NCI-H2196 treated with DMSO at 0.1 percent for 48 hours (cell line): ENCODE measurements around the gene PRPF39.
"Not testable (repeated sequence)": the region's sequence is repeated elsewhere in the genome, so short reads cannot be mapped to it uniquely, and the experiment has no call there.

Experiments
- DNase-seq: peaks from one replicate; lab custom pipeline; 2025; ENCODE audit not compliant: unreplicated experiment; lab: John Stamatoyannopoulos, UW

PRPF39 gene

DNA sequence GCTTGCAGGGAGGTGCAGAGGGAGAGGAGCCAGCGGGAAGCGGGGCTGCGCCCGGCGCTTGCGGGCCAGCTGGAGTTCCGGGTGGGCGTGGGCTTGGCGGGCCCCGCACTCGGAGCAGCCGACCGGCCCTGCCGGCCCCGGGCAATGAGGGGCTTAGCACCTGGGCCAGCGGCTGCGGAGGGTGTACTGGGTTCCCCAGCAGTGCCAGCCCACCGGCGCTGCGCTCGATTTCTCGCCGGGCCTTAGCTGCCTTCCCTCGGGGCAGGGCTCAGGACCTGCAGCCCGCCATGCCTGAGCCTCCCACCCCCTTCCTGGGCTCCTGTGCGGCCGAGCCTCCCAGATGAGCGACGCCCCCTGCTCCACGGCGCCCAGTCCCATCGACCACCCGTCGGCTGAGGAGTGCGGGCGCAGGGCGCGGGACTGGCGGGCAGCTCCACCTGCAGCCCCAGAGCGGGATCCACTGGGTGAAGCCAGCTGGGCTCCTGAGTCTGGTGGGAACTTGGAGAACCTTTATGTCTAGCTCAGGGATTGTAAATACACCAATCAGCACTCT is 3.4 kb upstream of the PRPF39 start:
- DNase-seq = not testable (repeated sequence)

DNA sequence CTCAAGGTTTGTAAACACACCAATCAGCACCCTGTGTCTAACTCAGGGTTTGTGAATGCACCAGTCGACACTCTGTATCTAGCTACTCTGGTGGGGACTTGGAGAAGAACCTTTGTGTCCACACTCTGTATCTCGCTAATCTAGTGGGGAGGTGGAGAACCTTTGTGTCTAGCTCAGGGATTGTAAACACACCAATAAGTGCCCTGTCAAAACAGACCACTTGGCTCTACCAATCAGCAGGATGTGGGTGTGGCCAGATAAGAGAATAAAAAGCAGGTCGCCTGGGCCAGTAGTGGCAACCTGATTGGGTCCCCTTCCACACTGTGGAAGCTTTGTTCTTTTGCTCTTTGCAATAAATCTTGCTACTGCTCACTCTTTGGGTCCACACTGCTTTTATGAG is 2.8 kb upstream of the PRPF39 start:
- DNase-seq = not testable (repeated sequence)

DNA sequence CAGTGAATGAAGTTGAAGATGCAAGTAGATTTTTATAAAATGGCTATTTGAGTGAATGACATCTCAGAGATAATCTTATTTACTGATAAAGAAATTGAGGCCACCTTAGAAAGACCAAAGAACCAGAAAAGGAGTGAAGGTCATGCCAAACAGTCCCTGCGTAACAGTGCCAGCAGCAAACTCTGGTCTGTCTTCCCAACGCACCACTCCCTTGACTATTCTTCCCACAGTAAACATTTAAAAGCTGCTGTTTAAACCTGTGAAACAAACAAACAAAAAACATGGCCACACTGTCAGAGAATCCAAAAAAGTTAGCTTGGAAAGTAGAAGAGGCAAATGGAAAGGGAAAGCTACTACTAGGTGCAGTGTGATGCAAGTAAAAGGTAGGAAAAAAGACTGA is 1.5 kb upstream of the PRPF39 start:
- DNase-seq = no peak

DNA sequence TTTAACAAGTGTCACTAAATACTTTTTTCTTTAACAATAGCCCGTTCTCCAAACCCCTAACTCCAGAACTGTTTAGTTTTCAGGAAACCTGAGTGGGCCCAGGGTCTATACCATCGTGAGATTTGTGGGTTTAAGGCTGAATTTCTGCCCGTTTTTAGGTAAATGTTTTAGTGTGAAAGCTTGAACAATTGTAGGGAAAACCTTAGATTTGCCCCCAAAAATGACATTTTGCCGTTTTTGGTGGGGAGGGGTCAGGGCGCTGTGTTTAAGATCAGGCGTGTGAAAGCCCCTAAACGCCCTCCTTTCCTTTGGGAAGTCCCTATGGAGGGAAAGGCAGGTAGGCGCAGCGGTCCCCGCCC is 320 bp upstream of the PRPF39 start:
- DNase-seq = no peak

DNA sequence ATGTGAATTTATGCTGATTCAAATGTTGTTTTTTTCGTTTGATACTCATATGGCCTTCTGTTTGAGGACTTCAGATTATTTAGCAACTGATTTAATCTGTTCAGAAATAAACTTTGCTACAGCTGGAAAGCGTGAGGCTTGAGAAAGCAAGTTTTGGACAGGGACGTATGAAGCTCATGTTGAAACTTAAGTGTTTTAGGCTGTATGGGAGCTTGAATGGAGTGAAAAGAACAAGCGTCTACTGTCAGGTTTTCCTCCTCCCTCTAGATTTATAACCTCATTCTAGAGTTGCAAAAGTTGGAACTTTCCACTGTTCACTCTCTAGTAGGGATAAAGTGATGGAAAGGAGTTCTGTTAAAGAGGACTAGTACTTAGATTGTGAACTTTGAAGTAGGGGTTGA is 1.0 kb downstream of the PRPF39 start:
- DNase-seq = no peak

DNA sequence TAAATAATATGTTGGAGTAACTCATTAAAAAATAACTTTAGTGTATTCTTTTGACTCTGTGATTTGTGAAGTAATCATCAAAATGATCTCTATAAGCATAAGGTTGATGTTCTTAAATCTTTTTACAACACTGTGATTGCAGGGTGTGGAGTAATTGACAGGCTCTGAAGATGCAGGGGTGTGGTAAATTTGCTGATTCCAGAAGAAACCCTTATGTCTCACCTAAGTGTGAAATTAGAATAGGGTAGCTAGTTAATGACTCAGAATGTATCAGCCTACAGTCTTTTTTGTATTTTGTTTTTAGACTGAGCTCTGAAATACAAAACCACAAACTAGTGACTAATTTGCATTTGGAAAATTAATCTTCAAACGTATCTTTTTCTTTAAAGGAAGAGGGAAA is 5.9 kb downstream of the PRPF39 start:
- no peak for DNase-seq

DNA sequence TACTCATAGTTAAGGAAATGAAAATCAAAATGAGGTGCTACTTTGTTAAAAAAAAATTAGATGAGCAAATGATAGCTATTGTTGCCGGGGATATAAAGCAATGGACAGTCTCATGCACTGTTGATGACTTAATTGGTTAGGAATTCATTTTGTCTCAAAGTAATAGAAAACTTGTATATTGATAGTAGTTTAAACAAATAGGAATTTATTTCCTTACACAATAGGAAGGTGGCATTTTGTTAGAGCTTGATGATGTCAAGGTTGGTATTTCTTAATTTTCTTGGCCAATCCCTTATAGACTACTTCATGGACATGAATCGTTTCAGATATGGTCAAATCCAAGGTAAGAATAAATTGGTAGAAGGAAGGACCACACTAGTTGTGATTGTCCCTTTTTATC is 7.8 kb downstream of the PRPF39 start:
- DNase-seq = no peak

DNA sequence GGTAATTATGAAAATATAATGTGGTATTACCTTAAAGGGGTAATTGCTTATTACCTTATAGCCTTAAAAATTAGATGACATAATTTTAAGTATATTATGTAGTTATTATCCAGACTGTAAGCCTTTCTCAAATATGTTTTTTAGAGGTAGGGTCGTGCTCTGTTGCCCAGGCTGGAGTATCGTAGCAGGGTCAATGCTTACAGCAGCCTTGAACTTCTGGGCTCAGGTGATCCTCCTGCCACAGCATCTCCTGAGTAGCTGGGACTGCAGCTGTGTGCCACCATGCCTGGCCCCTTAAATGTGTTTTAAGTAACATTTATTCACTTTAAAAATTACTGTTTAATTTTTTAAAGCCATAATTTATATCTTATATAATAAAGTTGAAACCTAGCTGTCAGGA is 10.4 kb downstream of the PRPF39 start:
- no peak for DNase-seq

DNA sequence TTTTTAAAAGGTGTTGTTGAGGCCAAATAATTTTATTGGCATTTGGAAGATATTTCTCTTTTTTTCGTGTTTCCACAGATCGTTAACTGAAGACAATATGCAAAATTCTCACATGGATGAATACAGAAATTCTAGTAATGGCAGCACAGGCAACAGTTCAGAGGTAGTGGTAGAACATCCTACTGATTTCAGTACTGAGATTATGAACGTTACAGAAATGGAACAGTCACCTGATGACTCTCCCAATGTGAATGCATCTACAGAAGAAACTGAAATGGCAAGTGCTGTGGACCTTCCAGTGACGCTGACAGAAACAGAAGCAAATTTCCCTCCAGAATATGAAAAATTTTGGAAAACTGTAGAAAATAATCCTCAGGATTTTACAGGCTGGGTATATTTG is 11.2 kb downstream of the PRPF39 start:
- no peak for DNase-seq

DNA sequence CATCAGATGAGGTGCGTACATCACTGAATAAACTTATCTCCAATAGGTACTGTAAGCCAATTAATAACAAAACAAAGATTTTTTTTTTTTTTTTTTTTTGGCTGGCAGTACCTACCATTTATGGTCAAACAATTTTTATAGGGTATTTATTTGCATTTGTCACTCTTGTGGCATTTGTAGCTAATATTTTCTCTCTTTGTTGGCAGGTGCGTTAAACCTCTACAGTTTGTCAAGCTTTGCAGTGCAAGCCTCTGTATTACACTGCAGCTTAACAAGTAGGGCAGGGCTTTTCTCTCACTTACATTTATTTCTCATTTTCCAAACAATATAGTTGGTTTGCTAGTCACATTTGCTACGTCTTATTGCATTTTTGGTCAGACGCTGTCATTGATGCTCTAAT is 12.3 kb downstream of the PRPF39 start:
- DNase-seq = no peak

DNA sequence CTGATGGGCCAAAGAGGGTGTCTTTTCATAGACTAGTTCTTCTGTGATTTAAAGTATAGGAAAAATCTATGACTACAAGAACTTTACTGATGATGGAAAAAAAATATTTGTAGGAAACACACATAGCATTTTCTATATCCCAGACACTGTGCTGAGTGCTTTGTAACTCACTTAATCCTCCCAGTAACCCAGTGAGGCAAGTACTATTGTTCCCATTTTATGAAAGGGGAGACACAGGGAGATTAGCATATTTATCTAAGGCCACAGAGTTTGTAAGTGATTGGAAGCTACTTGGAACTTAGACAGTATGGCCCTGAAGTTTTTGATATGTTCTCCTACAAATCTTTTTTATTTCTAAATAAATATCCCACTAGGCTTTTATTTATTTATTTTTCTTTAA is 19.9 kb downstream of the PRPF39 start:
- DNase-seq = no peak

DNA sequence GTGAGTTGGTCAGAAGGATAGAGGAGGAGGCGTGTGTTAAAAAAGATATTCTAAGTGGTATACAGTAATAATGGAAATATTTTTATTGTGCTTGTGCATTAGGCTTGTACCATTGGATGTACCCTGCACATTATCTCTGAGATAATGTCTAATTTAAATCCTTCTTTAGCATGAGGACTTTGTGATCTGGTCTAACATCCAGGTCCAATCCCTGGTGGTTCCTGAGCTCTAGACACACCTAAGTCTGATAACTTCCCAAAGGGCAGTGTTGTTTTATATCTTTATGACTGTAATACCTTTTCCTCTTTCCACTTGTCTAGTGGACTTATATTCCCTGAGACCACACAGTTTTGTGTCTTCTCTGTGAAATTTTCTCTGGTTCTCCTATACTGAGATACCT is 20.6 kb downstream of the PRPF39 start:
- no peak for DNase-seq

DNA sequence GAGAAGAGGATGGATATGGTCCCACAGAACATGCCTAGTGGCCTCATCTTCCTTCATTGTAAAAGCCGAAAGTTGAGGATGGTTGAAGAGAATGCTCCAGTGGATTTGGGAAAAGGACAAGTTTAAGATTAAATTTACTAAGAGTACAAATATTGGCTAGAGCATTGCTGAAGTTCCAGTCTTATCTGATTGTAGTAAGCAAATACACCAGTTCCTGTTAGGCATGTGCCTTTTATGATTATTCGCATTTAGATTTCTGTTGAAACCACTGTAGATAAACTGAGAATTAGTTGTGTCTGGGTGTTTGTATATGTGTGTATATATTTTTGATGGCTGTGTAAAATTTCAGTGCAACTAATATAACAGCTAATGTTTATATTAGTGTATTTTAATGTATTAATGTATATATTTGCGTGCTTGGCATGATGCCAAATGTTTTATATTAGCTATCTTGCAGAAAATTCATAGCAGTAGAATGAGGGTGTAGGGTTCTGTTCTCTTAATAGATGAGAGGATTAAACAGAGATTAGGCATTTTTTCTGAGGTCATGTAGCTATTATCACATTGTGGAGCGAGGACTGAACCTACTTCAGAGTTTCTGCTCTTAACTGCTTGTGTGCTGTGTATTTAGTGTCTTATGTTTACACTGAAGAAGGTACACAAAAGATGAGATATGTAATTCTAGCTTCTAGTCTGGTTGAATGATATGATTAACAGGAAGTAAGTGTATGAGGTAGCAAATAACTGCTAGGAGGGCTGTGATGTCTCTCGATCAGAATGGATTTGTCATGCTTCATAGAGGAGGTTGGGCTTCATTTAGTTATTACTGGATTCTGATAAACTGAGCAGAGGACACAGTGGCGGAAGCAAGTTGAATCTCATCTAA is 29.2 kb downstream of the PRPF39 start:
- DNase-seq = peak; percentile 77

DNA sequence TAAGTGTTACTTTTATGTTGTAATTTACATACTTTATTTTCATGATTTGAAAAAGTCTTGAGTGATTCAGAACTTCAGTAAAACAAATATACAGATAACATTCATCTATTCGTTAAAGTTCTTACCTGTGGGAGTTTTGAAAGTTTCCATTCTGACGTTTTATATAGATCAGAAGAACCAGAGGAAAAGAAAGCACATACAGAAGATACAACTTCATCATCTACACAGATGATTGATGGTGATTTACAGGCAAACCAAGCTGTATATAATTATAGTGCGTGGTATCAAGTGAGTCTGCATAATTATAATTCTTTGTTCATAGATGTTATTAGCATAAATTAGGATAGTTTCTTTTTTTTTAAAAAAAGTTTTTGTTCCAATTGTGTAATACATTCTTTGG is 30.4 kb downstream of the PRPF39 start:
- no peak for DNase-seq

DNA sequence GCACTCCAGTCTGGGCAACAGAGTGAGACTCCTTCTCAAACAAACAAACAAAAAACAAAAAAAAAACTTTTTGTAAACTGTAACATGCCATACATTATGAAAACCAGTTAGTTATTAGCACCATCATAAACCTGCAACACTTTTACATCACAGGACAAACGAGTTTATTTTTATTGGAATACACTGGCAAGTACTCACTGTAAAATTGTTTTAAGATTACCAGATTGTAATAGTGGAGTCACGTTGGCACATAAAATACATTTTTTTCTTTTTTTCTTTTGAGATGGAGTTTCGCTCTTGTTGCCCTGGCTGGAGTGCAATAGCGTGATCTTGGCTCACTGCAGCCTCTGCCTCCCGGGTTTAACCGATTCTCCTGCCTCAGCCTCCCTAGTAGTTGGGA is 34.7 kb downstream of the PRPF39 start:
- no peak for DNase-seq

DNA sequence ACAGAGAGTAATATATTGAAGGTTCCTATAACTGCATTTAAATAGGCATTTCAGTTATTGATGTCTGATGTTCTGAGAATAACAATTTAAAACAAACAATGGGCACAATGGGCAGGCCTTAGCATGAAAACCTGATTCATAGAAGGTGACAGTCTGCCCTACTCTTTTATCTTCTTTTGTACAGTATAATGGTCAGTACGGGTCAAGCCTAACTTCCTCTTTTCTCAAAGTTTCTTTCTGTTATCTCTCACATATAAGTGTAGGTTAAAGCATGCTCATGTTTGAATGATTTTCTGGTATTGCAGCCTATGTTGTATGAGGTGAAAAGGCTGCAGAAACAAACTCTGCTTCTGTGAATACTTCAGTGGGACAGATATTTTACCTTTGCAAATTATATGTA is 36.2 kb downstream of the PRPF39 start:
- DNase-seq = no peak

DNA sequence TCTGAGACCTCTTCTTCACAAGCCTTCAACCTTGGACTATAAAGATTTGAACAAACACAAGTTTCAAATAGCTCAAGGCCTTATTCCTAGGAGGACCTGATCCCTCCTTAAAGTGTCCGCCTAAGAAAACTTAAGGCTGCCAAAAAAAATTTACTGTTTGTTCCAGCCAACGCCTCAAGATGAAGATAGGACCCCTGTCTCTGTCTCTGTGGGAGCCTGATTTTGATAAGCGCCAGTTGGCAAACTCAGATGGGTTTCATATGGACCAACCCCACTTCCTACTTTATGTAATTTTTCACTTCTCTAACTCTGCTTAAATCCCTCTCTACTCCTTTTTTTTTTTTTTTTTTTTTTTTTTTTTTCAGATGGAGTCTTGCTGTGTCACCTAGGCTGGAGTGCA is 39.4 kb downstream of the PRPF39 start:
- no peak for DNase-seq

DNA sequence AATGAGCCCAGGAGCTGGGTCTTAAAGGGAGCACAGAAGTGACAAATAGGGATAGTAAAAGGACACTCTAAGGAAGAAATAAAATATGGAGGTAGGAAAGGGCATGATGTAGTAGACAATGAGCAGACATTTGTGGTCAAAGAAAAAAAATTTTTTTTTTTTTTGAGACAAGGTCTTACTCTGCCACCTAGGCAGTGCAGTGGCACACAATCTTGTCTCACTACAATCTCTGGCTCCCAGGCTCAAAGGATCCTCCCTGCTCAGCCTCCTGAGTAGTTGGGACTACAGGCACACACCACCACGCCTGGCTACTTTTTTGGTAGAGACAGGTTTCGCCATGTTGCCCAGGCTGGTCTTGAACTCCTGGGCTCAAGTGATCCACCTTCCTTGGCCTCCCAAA is 41.8 kb downstream of the PRPF39 start:
- DNase-seq = no peak

DNA sequence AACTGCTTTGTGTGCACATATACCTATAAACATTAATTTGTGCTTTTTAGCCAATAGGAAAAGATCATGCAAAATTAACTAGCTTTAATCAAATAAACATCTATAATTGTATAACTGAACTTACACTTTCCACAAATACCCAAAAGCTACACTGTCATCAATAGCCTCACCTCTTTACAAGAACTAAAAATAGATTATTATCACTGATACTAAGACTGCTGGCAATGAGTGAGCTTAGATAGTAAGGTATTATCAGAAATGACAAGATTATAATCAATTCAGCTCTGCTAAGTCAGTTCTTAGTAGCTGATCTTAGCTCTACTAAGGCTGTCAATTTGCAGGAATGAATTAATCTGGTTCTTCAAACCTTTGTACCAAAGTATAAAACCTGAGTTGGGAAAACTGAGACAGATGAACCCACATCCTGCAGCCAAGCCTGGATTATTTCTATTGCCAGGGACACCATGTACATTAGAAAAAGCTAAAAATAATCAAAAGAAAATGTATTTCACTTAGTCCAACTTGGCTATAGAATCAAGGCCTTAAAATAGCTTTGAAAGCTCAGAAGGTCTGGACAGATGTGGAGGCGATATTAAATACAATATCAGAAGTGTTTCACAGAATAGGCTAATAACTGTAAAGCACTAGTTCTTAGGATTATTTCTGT is 45.2 kb downstream of the PRPF39 start:
- no peak for DNase-seq

DNA sequence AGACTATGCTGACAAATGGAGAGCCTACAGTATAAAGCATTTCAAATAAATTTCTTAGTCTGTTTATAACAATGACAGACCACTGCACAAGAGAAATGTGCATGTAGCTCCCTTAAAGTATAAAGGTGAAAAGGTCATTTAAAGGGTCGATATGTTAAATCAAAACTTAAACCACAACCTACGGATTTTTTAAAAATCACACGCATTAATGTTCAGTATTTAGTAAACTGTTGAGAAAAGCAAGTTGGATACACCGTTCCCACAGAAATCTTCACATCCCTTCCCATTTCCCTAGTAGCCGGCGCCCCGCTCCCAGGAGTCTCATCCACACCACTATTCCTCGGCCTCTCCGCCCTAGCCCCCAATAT is 49.8 kb downstream of the PRPF39 start:
- no peak for DNase-seq

DNA sequence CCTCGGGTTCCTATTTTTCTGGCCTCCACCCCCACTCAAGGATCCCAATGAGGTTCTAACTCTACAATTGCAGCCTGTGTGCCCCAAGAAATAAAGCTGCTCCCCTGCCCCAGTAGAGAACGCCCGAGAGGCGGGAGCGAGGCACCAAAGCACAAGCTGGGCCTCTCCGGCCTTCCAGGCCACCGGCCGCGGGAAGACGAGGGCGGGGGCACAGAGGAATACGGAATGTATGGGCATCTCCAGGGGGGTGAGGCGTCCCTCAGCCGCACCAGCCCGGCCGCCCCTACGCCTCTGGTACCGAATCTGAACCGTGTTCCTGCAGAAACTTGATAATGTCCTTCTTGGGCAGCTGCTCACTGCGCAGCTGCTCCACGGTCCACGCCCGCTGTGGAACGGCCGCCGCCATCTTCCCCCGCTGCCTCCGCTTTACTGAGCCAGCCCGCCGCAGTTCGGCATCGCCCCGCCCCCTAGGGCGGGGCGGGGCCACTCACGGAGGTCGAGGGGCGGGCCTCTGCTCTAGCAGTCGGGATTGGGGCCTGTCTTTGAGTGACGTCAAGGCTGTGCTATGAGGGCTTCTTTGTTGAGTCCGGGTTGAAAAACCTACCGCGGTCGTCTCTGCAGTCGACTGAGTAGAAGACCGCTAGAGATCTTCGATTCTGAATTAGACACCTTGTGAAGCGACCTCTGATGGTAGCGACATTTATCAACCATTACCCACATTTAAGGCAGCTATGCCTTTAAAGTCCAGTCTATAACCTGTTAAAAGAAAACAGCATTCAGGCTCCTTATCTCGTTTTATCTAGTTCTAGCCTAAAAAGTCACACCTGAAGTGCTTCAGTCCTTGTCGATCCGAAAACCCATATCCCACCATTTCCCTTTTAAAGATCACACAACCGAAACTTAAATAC is 50.4 kb downstream of the PRPF39 start, which contains the start of gene FKBP3:
Gene FKBP3, minus strand, starts transcription at position 431 of the 908 bp plus-strand sequence. Its CDS starts 25 bp downstream, at position 406.
- peak; percentile 98 for DNase-seq
